ENCODE measurements around the gene P4HA2. TPM values are rescaled to one million over a fixed set of nuclear protein-coding genes. Genes with fewer than 3 reads are reported as not detected.

The P4HA2 gene
- total RNA-seq, 4 donors from 2014 or later = 21.5 to 81.4 (median 51.2) TPM

DNA sequence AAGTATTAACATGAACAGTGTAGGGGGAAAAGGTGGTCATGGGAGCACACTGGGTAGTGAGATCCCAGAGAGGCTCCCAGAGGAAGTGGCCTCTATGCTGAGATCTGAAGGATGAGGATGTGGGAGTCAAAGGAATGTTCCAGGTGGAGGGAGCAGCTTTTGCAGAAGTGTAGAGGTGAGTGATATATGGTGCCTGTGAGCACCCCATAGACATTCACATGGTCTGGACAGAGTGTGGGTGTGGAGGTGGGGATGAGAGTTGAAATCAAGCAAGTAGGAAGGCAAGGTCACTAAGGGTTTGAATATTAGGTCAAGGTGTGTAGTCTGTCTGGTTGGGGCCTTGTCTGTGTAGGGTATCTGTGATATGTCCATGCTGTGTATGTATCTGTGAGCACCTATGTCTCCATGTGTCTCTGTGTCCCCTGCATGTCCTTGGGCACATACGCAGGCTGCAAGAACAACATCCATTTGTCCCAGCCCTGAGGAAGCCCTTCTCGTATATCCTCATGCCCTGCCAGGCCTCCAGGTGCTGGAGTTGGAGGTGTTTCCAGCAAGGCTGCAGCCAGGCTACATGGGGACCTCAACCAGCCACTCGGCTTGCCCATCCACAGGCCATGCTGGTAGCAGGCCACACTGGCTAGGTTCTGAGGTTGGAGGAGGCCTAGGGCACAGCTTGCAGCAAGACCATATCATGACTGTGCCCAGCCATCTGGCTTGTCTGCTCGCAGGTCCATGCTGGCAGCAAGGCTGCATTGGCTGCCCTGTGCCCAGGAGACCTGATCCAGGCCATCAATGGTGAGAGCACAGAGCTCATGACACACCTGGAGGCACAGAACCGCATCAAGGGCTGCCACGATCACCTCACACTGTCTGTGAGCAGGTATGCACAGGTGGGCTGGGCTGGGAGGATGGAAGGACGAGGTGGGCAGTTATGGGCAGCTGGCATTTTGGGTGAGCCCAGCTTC is 34.5 kb upstream of the P4HA2 start:
- DNase-seq = peak in 2 of 3 donors; percentile 10 to 38
- no peaks in the 10 kb centered on the region for H3K27me3 ChIP-seq
- peak overlapping the region in 3 of 4 donors; percentile 15 to 97 (median 31) for H3K27ac ChIP-seq
- H3K4me1 ChIP-seq = peaks cover 0 to 82% (median 5%) of the 10 kb centered on the region in 4 donors
- no peak overlapping the region for H3K4me3 ChIP-seq
- TF ChIP-seq, protein P1, sequence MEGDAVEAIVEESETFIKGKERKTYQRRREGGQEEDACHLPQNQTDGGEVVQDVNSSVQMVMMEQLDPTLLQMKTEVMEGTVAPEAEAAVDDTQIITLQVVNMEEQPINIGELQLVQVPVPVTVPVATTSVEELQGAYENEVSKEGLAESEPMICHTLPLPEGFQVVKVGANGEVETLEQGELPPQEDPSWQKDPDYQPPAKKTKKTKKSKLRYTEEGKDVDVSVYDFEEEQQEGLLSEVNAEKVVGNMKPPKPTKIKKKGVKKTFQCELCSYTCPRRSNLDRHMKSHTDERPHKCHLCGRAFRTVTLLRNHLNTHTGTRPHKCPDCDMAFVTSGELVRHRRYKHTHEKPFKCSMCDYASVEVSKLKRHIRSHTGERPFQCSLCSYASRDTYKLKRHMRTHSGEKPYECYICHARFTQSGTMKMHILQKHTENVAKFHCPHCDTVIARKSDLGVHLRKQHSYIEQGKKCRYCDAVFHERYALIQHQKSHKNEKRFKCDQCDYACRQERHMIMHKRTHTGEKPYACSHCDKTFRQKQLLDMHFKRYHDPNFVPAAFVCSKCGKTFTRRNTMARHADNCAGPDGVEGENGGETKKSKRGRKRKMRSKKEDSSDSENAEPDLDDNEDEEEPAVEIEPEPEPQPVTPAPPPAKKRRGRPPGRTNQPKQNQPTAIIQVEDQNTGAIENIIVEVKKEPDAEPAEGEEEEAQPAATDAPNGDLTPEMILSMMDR (IDR thresholded peaks at IDR 0.05) = no peak
- no peak for TF ChIP-seq POLR2A (IDR thresholded peaks at IDR 0.05)
- H3K9me3 ChIP-seq = no peaks in the 10 kb centered on the region
- peaks cover 0 to 4% (median 0%) of the 10 kb centered on the region in 3 donors for H3K36me3 ChIP-seq

DNA sequence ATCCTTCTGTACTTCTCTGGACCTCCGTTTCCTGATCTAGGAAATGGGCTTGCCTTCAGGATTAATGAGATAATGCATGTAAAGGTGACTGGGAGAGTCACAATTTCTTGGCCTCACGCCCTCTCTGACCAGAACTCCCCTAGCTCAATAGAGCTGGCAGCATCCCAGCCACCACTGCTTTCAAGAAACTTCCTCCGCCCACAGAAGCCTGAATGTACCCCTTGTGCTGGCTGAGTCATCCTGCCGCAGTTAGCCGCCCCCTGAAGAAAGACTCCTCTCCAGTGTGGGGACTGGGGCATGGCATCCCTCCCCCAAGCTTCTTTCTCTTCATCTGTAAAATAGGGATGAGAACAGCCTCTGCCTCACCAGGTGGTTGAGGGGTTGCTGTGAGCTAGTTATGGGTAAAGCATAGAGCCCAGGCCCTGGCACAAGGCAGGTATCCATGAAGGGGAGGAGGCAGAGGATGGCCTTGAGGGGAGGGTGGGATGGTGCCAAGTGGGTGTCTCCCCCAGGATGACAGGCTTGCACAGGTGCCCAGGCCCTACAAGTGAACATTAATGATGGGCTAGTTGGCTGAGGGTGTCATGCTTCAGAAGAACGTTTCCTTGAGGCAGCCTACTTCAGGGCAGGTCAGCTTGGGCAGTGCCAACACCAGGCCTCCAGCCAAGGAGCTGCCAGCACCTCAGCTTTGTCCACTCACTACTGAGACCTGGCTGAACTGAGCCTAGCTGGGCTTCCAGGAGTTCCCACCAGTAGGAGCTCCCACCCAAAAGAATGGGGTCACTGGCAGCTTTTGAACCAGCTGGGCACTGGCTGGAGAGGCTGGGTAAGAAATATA is 33.3 kb upstream of the P4HA2 start:
- H3K9me3 ChIP-seq = no peaks in the 10 kb centered on the region
- H3K27me3 ChIP-seq = no peaks in the 10 kb centered on the region
- no peak for TF ChIP-seq POLR2A (IDR thresholded peaks at IDR 0.05)
- TF ChIP-seq, protein P1 (IDR thresholded peaks at IDR 0.05) = no peak
- DNase-seq = peak; percentile 23 to 67 (median 49)
- H3K27ac ChIP-seq = peak overlapping the region; percentile 22 to 97 (median 78)
- H3K4me1 ChIP-seq = peaks cover 0 to 71% (median 5%) of the 10 kb centered on the region in 4 donors
- H3K4me3 ChIP-seq = no peak overlapping the region
- peaks cover 0 to 4% (median 0%) of the 10 kb centered on the region in 3 donors for H3K36me3 ChIP-seq

DNA sequence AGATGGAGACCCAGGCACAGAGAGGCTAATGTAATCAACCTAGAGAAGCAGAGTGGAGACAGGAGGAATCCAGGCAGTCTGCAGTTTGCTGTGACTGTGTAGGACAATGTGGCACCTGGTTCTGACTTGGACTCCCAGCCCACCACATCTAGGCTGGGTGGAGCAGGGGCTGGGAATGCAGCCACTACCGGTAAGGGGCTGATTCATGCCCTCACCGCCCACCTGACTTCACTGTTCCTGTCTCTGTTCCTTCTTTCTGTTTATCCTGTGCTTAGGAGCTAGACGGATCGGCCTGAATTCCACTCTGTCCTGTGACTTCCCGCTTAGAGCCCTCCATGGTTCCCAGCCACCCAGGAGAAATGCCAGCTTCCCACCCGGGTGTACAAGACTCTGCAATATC is 32.4 kb upstream of the P4HA2 start:
- DNase-seq = peak in 2 of 3 donors; percentile 9 to 39
- H3K27me3 ChIP-seq = no peaks in the 10 kb centered on the region
- peak overlapping the region in 1 of 4 donors; percentile 83 for H3K4me3 ChIP-seq

DNA sequence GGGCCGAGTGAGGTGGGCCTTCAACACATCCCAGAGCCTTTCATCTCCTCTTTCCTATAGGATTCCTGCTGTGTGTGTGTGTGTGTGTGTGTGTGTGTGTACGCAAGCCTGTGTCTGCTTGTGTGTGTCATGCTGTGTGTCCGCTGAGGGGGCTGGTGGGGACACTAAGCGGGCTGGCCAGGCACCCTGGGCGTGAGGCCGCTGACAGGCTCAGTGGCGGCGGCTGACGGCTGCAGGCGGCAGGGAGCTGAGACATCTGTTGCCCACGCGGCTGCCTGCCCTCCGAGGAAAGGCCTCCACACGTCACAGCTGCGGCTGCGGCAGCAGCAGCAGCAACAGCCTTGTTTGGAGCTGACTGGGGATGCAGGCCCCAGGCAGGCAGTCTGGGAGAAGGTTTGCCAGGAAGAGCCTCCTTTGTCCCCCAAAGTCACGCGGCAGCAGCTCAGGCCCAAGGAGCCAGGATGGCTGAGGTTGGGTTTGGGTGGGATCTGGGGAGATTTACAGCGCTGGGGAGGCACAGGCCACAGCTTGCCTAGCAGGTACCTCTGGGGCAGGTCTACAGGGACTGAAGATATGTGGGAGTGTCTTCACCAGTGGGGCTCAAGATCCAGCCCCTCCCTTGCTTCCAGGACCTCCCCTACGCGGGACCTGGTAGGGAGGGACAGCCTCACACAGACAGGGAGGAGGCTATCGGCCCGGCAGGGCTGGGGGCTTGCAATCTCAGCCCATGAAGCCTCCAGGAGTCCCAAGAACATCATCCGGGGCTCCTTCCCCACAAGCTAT is 31.6 kb upstream of the P4HA2 start:
- Histone ChIP-seq H3K27ac (peak overlapping the region; percentile 72 to 97 (median 78)), H3K4me1 (peaks cover 0 to 64% (median 0%) of the 10 kb centered on the region in 4 donors), H3K4me3 (peak overlapping the region in 2 of 4 donors; percentile 65 to 83), H3K36me3 (peaks cover 0 to 4% (median 0%) of the 10 kb centered on the region in 3 donors), H3K27me3 (no peaks in the 10 kb centered on the region), H3K9me3 (no peaks in the 10 kb centered on the region)
- TF ChIP-seq, protein P1 (IDR thresholded peaks at IDR 0.05) = no peak
- TF ChIP-seq POLR2A (IDR thresholded peaks at IDR 0.05) = no peak
- DNase-seq = peak in 2 of 3 donors; percentile 51 to 63

More for the DNA sequence above, 32.4 kb upstream of the P4HA2 start:
- Histone ChIP-seq H3K27ac (peak overlapping the region; percentile 72 to 97 (median 78)), H3K36me3 (peaks cover 0 to 4% (median 0%) of the 10 kb centered on the region in 3 donors), H3K4me1 (peaks cover 0 to 67% (median 0%) of the 10 kb centered on the region in 4 donors), H3K9me3 (no peaks in the 10 kb centered on the region)
- no peak for TF ChIP-seq POLR2A (IDR thresholded peaks at IDR 0.05)
- TF ChIP-seq, protein P1 (IDR thresholded peaks at IDR 0.05) = no peak

Data from Peyer's patch (tissue), 4 donors.